NCI-H1436 treated with DMSO at 0.1 percent for 48 hours (cell line): ENCODE measurements around the gene RAVER2.
"Not testable (repeated sequence)": the region's sequence is repeated elsewhere in the genome, so short reads cannot be mapped to it uniquely, and the experiment has no call there.

ENCODE experiments used
- DNase-seq: peaks from one replicate; lab custom pipeline; 2025; lab: John Stamatoyannopoulos, UW

The RAVER2 gene, protein sequence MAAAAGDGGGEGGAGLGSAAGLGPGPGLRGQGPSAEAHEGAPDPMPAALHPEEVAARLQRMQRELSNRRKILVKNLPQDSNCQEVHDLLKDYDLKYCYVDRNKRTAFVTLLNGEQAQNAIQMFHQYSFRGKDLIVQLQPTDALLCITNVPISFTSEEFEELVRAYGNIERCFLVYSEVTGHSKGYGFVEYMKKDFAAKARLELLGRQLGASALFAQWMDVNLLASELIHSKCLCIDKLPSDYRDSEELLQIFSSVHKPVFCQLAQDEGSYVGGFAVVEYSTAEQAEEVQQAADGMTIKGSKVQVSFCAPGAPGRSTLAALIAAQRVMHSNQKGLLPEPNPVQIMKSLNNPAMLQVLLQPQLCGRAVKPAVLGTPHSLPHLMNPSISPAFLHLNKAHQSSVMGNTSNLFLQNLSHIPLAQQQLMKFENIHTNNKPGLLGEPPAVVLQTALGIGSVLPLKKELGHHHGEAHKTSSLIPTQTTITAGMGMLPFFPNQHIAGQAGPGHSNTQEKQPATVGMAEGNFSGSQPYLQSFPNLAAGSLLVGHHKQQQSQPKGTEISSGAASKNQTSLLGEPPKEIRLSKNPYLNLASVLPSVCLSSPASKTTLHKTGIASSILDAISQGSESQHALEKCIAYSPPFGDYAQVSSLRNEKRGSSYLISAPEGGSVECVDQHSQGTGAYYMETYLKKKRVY

DNA sequence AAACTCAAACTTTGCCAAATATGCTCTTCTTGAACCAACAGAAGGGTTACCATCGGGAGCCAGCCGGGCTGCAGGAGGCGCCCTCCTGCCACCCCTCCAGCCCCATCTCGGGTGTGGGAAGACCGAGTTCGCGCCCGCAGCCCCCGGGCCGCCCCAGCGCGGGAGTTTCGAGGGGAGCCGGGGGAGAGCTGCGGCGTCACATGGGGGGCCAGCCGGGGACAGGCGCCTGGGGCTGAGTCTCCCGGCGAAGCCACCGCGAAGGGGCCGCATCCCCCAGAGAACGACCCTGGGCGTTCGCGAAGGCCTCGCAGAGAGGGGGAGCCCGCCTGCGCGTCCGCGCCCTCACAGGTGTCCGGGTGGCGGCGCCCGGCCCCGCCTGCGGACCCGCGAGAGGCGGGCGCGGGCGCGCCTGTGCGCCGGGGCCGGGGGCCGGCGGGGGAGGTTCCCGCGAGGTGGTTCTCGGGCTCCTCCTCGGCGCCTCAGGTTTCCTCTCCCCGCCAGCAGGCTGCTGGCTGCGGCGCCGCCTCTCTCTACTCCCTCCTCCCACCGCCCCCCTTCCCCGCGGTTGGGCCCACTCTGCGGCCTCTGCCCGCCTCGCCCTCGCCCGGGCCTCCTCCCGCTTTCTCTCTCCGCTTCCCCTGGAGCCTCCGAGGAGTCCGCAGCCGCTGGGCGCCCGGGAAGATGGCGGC lies at the start of gene RAVER2:
Gene RAVER2, plus strand, starts transcription at position 584 of the 689 bp plus-strand sequence. Its CDS starts 98 bp downstream, at position 682.
- no peak for DNase-seq

- no peak for DNase-seq
These were observed 48.0 kb upstream of the RAVER2 start for GRCh38 chr1:64696879-64697278.

- no peak for DNase-seq
These were observed 45.5 kb upstream of the RAVER2 start for GRCh38 chr1:64699327-64699726.

- no peak for DNase-seq
These were observed 43.8 kb upstream of the RAVER2 start for GRCh38 chr1:64701071-64701470.

GRCh38 chr1:64701886-64702285 lies 43.0 kb upstream of the RAVER2 start:
- no peak for DNase-seq

GRCh38 chr1:64702670-64703069 lies 42.2 kb upstream of the RAVER2 start:
- DNase-seq, result not testable (repeated sequence)

DNA sequence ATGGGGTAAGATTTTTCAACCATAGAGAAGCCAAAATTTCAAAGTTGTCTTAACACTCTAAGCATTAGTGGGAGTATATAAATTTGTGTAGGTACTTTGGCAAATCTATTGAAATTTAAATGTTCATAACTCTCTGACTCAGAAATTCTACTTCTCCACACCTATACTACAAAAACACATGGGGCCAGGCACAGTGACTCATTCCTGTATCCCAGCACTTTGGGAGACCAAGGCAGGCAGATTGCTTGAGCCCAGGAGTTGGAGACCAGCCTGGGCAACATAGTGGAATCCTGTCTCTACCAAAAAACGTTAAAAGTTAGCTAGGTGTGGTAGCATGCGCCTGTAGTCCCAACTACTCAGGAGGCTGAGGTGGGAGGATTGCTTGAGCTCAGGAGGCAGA lies 41.3 kb upstream of the RAVER2 start:
- DNase-seq, result no peak

DNA sequence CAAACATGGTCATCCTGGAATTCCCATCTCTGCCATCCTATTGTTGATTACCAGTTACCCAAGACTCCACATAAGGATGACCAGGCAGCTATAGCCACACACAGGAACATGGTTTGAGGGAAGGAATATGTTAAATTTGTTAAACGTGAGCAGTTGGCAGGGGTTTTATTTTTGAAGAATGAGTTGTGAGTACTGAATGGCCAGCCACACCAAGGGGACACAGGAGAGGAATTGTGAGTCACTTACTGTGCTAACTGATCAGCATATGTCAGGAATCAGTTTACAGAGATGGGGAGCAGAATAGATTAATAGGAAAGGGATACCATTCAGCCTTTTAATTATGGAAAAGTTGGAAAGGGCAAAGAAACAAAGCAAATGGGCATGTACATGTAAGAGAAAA lies 39.3 kb upstream of the RAVER2 start:
- DNase-seq, result no peak

DNA sequence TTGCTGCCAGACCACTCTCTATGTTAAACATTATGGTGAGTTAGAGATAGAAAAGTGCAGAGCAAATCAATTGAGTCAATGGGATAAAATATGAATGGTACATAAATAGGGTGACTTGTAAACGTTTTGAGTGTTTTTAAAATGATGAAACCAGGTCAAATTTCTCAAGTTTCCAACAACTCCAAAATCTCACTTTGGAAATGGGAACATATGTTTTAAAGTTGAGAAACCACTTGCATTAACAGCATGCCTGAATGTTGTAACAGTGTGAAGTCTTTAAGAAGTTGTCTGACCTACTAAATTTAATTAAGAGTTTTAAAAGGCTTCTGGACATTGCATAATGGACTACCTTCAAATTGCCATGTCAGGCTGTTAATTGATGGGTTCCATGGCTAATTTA lies 33.6 kb upstream of the RAVER2 start:
- no peak for DNase-seq

GRCh38 chr1:64712049-64712448 lies 32.8 kb upstream of the RAVER2 start:
- DNase-seq, result no peak

- no peak for DNase-seq
These were observed 29.7 kb upstream of the RAVER2 start for GRCh38 chr1:64715186-64715585.

GRCh38 chr1:64721135-64721534 lies 23.7 kb upstream of the RAVER2 start:
- DNase-seq, result no peak

DNA sequence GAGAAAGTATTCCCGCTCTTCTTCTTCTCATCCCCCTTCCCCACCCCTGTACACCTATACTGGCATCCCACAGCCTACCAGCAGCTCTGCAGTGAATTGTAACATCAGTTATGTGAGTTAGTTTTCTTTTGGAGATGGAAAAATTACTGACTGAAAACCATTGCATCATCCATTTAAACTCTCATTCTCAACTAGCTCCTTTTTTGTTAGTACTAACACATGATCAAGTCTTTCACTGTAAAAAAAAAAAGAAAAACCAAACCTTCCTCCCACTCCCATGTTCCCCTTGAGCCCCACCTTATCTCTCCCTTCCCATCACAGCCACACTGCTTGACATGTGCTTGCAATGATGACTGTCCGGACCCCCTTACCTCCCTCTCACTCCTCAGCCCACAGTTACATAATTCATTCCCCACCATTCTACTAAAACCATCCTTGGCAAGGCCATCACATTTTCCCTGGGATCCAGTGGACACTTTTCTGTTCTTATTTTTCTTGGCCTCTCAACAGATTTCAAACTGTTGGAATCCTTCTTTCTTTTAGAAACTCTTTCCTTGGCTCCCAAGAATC lies 23.2 kb upstream of the RAVER2 start:
- no peak for DNase-seq

- no peak for DNase-seq
These were observed 17.0 kb upstream of the RAVER2 start for GRCh38 chr1:64727861-64728260.

DNA sequence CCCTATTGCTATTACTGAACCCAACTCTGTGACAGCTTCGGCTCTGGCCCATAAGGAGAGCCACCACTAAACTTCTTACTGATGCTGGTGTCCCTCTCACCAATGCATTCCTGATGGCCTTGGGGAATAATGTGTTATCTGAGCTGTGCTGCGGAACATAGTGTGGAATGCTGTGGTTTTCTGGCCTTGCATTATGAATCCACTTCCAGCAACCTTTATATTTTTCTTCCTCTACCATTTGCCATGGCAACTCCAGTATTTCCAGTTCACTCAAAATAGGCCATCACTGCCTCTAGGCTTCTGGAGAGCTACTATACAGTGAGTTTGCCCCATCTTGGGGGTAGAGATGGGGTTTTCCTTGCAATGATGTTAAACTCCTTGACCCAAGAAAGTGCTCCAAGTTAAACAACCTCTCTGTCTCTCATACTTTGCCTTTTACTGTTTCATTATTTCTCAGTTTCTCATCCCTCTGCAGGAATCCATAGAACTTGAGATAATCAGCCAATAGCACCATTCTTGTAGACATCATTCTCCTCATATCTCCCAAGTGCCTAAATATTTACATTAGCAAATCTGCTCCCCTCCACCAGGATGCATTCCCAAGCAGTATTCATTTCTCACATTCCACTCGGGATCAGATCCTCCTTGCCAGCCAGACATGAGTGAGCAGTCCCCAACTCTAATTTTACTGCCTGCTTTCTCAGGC lies 11.1 kb upstream of the RAVER2 start:
- DNase-seq, result no peak

DNA sequence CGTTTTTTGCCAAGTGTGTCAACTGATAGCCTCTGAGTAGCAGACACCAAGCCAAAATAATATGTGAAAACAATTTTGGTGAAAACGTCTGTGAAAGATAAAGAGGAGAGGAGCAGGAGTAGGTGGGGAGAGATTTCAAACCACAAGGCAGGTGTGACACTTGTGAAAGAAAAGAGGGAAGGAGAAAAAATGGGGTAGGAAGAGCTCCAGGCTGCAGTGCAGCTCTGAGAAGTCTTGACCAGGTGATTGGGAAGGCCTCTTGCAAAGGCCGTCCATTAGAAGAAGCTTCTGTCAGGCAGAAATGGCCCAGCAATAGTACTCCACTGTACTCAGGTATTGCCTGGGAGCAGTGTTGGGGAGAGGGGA lies 10.6 kb upstream of the RAVER2 start:
- DNase-seq, result no peak

DNA sequence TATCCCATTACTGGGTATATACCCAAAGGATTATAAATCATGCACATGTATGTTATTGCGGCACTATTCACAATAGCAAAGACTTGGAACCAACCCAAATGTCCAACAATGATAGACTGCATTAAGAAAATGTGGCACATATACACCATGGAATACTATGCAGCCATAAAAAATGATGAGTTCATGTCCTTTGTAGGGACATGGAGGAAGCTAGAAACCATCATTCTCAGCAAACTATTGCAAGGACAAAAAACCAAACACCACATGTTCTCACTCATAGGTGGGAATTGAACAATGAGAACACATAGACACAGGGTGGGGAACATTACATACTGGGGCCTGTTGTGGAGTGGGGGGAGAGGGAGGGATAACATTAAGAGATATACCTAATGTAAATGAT lies 4.2 kb upstream of the RAVER2 start:
- DNase-seq, result not testable (repeated sequence)

GRCh38 chr1:64743954-64744491 lies 852 bp upstream of the RAVER2 start:
- DNase-seq, result no peak

DNA sequence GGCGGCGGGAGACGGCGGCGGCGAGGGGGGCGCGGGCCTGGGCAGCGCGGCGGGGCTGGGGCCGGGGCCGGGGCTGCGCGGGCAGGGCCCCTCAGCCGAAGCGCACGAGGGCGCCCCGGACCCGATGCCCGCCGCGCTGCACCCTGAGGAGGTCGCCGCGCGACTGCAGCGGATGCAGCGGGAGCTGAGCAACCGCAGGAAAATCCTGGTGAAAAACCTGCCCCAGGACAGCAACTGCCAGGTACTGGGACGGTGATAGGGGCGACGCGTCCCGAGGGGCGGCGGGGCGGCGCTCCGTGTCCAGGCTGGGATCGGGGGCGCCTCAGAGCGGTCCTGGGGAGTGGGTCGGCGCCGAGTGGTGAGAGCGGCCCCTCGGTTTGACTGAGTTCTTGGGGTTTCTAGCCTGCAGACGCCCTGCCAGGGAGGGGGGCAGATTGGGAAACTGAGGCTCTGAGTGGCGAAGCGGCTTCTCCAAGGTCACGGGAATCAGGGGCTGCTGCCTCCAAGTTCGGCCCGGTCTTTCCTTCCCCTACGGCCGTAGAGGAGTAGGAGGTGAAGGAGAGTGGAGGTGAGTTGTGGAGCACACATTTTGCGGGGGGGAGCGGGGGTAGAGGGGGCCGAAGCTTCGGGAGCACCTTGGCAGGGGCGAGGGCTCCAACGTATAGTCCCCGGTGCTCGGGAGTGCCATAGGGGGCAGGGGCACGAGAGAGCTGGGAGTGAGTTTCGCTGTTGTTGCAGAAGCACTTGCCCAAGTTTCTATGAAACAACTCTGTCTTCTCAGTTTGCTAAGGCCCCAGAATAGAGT lies 508 bp downstream of the RAVER2 start:
- no peak for DNase-seq

DNA sequence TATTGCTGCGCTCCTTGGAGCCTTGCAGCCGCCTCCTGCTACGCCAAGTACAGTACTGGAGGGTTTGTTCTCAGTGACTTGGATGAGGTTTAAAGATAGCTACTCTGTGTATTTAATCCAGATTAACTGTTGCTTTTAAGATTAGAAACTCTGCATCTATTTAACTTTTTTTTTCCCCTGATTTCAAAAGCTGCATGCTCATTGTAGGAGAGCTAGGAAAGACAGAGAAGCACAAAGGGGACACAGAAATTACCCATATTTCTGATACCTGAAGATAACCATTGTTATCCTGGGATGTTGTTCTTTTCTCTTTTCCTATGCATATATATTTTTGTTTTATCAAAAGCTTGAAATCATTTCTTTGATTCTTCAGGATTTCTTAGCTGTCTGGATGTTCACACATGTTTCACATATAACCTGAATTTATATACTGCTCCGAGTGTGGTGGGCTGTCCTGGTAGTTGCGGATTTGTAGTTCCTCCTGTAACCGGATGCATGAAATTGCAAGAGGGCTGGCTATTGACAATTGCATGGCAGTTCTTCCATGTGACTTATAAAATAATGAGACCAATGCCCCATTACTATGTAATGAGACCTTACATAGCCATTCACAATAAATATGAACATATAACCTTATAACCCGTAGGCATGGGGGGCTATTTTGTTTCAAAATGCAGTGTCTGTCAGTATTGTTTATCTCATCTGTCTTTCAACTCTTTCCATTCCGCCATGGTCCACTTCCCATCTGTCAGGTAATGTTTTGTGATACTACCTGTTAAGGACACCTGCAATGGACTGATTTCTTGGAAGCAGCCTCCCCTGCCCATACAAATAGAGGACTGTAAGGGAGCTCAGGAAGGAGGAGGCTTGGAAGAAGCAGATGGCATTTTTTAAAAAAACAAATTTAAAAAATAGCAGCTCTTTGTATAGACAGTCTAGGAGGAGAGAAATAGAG lies 1.4 kb downstream of the RAVER2 start:
- DNase-seq, result no peak
